ENCODE results near the gene CACTIN. TPM values are rescaled to one million over a fixed set of nuclear protein-coding genes. Genes with fewer than 3 reads are reported as not detected.

Gene CACTIN
- total and polyA plus RNA-seq, 2 of the 8 experiments (the other 6 are each of a cell fraction or from before 2014, with no cell fraction given), result 25.8 to 29.9 TPM

- Histone ChIP-seq H3K23ac (ENCODE audit: insufficient read length) (no peak overlapping the region), H3K18ac (ENCODE audit: extremely low read depth, low read length) (no peak overlapping the region), H3K9me3 (ENCODE audit: insufficient read depth in 2 of 2, low read depth in 1 of 2, low read length in 1 of 2) (no peaks in the 10 kb centered on the region), H3K27me3 (replicated peaks in 1 of 4; ENCODE audit: control insufficient read depth in 3 of 4, extremely low read depth in 1 of 4, insufficient read depth in 3 of 4, low read length in 3 of 4) (peaks cover 0 to 7% (median 0%) of the 10 kb centered on the region in 4 experiments; a peak in 1 of 7 replicates), H2BK12ac (ENCODE audit: low read depth, low read length) (no peak overlapping the region), H3K4ac (replicated peaks; ENCODE audit: insufficient read length, low read depth, low read length) (no peak overlapping the region), H3K36me3 (ENCODE audit: control insufficient read depth in 2 of 4, insufficient read depth in 4 of 4, low read length in 3 of 4) (no peaks in the 10 kb centered on the region), H4K8ac (ENCODE audit: extremely low read depth, insufficient read depth, low read length) (no peak overlapping the region), H2BK15ac (ENCODE audit: low read length) (no peak overlapping the region), H4K91ac (replicated peaks; ENCODE audit: insufficient read length, low read length) (no peak overlapping the region), H4K5ac (ENCODE audit: insufficient read length, low read depth, low read length) (no peak overlapping the region), H3K14ac (ENCODE audit: insufficient read length) (no peak overlapping the region), H3K4me3 (ENCODE audit: extremely low read depth in 1 of 4, insufficient read depth in 2 of 4, low read depth in 3 of 4, low read length in 4 of 4) (no peak overlapping the region), H2AFZ (ENCODE audit: low read length) (no peak overlapping the region), H3K79me1 (ENCODE audit: low read depth, low read length) (no peaks in the 10 kb centered on the region), H3K4me1 (replicated peaks in 1 of 4; ENCODE audit: control insufficient read depth in 3 of 4, insufficient read depth in 4 of 4, low read length in 3 of 4) (no peaks in the 10 kb centered on the region), H3K9ac (replicated peaks in 1 of 4; ENCODE audit: extremely low read depth in 1 of 4, low read depth in 3 of 4, low read length in 3 of 4) (no peak overlapping the region), H3K4me2 (ENCODE audit: insufficient read depth in 1 of 2, low read depth in 2 of 2, low read length in 2 of 2) (no peak overlapping the region), H3K27ac (ENCODE audit: low read depth, low read length) (no peak overlapping the region), H3K56ac (replicated peaks; ENCODE audit: insufficient read length, low read depth, low read length) (no peak overlapping the region), H2BK120ac (replicated peaks; ENCODE audit: low read depth, low read length) (no peak overlapping the region), H3K23me2 (ENCODE audit: low read depth, low read length) (no peaks in the 10 kb centered on the region), H3K79me2 (ENCODE audit: control insufficient read depth in 1 of 2, insufficient read depth in 2 of 2, low read length in 2 of 2) (no peaks in the 10 kb centered on the region), H4K20me1 (replicated peaks in 1 of 2; ENCODE audit: control insufficient read depth in 1 of 2, insufficient read depth in 2 of 2, low read length in 2 of 2) (no peaks in the 10 kb centered on the region), H2BK20ac (ENCODE audit: low read length) (no peak overlapping the region), H2BK5ac (ENCODE audit: low read depth, low read length) (no peak overlapping the region), H2AK5ac (ENCODE audit: low read depth, low read length) (no peak overlapping the region)
- POLR2A ChIA-PET (ENCODE audit: partially characterized antibody), result interaction anchor here (0.7 kb wide), 1 partner anchor 17 kb away, joined by 4 read pairs; no protein-coding TSS in a partner anchor
- CTCF ChIA-PET (ENCODE audit: partially characterized antibody), result interaction anchor here (0.8 to 1.8 kb wide), 4 partner anchors 10 to 48 kb away, joined by 3 to 8 read pairs (median 4); no protein-coding TSS in a partner anchor
- DNase-seq (ENCODE audit: low read depth in 1 of 2, low spot score in 2 of 2) (no peak), FAIRE-seq (no peak)
- WGBS, 2 experiments (ENCODE audit: extremely low coverage in 1 of 2, insufficient coverage in 1 of 2, insufficient read length in 1 of 2, insufficient replicate concordance in 2 of 2, low coverage in 1 of 2, low lambda C conversion rate in 2 of 2, missing lambda C conversion rate in 1 of 2), result 92% methylated on average over 19 of the region's 19 CpGs; no CpG with 5 or more reads in 1 of the 2 experiments
- TF ChIP-seq KDM4A (IDR thresholded peaks at IDR 0.05; ENCODE audit: low read depth, low read length, severe bottlenecking) (no peak), JUND (IDR thresholded peaks at IDR 0.05; ENCODE audit: low read length) (no peak), KDM1A (IDR thresholded peaks at IDR 0.05; ENCODE audit: borderline replicate concordance, low read length) (no peak), ASH2L (IDR thresholded peaks at IDR 0.05; ENCODE audit: low read length) (no peak), NANOG (IDR thresholded peaks at IDR 0.05; ENCODE audit: insufficient read depth, low read depth, low read length, poor library complexity, severe bottlenecking) (no peak), SRF (IDR thresholded peaks at IDR 0.05; ENCODE audit: low read depth, low read length) (no peak), CREB1 (IDR thresholded peaks at IDR 0.05) (no peak), HDAC6 (IDR thresholded peaks at IDR 0.05; ENCODE audit: low read depth, low read length) (no peak), TAF7 (optimal IDR thresholded peaks at IDR 0.05; ENCODE audit: borderline replicate concordance, low read depth, low read length) (no peak), FOSL1 (IDR thresholded peaks at IDR 0.05; ENCODE audit: insufficient read depth, low read depth, low read length) (no peak), SP1 (IDR thresholded peaks at IDR 0.05; ENCODE audit: low read depth, low read length) (no peak), POU5F1 (IDR thresholded peaks at IDR 0.05; ENCODE audit: low read depth, low read length) (no peak), CTBP2 (IDR thresholded peaks at IDR 0.05; ENCODE audit: borderline replicate concordance, insufficient read depth, insufficient read length, low read length) (no peak), TCF12 (IDR thresholded peaks at IDR 0.05; ENCODE audit: low read depth, low read length) (no peak), EP300 (IDR thresholded peaks at IDR 0.05; ENCODE audit: borderline replicate concordance in 1 of 2, low read depth in 2 of 2, low read length in 2 of 2) (no peak)
These were observed 61.5 kb downstream of the CACTIN start for GRCh38 chr19:3565139-3565538.
